ENCODE results near the gene TTYH3.

Gene TTYH3

DNA sequence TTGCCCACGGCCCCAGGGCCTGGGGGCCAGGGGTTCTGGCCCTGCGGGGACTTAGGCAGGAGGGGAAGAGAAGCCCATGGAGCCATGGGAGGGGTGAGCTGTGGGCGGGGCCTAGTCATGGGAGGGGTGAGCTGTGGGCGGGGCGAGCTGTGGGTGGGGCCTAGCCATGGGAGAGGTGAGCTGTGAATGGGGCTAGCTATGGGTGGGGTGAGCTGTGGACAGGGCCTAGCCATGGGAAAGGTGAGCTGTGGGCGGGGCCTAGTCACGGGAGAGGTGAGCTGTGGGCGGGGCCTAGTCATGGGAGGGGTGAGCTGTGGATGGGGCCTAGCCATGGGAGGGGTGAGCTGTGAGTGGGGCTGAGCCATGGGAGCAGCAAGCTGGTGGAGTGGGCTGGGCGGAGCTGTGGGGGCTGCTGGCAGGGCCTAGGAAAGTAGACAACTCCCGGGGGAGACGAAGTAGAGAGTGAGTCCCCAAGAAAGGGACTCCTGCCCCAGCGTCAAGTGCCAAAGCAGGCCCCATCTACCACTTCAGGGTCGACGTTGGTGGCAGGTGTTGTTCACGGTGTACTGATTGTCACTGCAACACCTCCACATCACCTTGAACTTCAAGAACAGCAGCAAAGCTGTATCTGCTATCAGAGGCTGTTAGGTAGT lies 19.2 kb upstream of the TTYH3 start:
- H3K4me3 ChIP-seq (ENCODE audit: low read depth, low read length) = no peak overlapping the region
- TF ChIP-seq CTCF (IDR thresholded peaks at IDR 0.05; ENCODE audit: borderline replicate concordance, insufficient read depth, low read depth, low read length) = no peak

GRCh38 chr7:2613098-2613930 lies 18.5 kb upstream of the TTYH3 start:
- H3K4me3 ChIP-seq (ENCODE audit: low read depth, low read length) = no peak overlapping the region
- TF ChIP-seq CTCF (IDR thresholded peaks at IDR 0.05; ENCODE audit: borderline replicate concordance, insufficient read depth, low read depth, low read length) = no peak

DNA sequence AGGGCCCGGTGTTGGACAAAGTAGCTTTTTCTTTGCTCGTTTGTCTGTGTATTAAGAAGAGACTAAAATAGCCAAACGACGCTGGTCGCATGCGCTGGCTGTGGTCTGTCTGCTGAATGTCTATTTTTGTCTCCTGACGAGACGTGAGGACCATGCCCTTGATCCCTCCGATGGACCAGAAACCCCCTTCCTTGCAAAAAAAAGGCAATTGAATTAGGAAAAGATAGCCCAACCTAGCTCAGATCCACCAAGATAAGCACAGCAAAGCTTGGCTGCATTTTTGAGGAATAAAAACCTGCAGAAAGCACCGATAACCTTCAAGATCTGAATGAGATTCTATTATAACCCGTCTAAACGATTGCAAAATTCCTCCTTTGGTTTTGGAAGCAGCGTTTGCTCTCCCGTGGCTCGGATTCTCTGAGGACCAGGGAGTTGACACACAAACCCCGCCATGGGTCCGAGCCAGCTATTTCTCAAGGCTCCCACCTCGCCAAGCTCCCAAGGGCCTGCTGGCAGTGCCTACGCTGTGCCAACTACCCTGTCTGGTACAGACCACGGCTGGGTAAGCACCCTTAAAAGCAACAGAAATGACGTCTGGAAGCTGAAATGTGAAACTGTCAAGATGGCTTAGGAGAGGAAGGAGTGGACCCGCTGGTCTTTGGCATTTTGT lies 17.7 kb upstream of the TTYH3 start:
- H3K4me3 ChIP-seq (ENCODE audit: low read depth, low read length) = no peak overlapping the region

GRCh38 chr7:2614631-2615330 lies 17.0 kb upstream of the TTYH3 start:
- H3K4me3 ChIP-seq (ENCODE audit: low read depth, low read length) = no peak overlapping the region

More for the DNA sequence above, 17.7 kb upstream of the TTYH3 start:
- TF ChIP-seq CTCF (IDR thresholded peaks at IDR 0.05; ENCODE audit: borderline replicate concordance, insufficient read depth, low read depth, low read length) = no peak

DNA sequence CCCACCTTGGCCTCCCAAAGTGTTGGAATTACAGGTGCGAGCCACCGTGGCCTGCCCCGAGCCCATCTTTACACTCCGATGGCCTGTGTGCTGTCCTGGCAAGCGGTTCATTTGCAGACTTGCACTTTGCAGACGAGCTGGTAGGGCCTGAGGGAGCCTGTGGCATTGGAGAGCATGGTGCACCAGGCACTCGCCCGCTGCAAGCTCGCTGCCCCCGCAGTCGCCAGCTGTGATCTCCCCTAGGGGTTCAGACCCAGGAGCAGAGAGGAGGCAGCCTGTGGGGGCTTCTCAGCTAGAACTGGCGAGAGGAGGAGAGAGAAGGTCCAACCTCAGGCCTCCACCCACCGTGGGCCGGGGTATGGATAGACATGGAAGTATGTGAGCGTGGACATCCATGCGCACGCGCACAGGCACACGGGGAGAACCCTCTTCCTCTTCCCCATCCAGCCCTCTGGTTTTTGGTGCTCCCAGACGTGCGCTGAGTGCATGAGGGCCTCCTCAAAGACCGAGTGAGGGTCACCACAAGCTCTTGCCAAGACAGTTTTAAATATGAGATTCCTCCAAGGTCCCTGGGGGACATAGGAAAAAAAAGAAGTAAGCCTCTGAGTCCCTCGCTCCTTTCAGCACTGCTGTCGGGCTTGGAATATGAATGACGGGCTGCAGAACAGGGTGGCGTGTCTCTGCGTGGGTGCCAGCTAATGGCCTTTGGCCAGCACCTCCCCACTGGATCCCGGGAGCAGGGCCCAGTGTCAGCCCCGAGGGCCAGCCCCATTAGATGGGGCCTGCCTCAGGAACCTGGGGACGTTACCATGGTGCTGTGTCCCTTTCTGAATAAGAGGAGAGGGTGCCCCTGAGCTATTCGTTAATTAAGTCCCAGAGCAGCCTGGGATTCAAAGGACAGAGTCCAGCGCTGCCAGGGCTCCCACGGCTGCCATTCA lies 15.1 kb upstream of the TTYH3 start:
- no peak for TF ChIP-seq CTCF (IDR thresholded peaks at IDR 0.05; ENCODE audit: borderline replicate concordance, insufficient read depth, low read depth, low read length)
- no peak overlapping the region for H3K4me3 ChIP-seq (ENCODE audit: low read depth, low read length)

More at GRCh38 chr7:2614631-2615330, 17.0 kb upstream of the TTYH3 start:
- TF ChIP-seq CTCF (IDR thresholded peaks at IDR 0.05; ENCODE audit: borderline replicate concordance, insufficient read depth, low read depth, low read length) = no peak

DNA sequence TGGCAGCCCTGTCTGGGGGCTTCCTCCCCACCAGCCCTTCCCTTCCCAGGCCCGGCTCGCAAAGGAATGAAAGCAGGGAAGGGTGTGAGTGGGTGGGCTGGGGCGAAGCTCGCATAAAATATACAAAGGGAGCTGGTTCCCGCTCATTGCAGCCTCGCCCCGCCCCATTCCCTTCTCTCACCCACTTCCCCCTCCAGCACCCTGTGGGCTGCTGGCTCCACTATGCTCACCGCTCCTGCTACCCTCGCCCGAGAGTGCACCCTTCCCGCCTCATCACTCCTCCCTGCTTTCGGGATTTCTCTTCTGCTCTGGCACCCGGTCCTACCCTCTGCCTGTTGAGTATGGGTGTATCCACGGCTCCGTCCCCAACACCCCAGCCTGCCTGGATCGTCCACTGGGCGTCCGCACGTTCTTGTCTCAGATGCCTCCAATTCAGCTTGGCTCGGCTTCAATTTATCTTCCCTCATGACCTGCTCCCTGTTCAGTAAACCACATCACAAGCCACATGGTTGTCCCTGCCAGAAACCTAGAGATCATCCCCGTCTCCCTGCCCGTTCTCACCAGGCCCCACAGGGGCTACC lies 14.4 kb upstream of the TTYH3 start:
- TF ChIP-seq CTCF (IDR thresholded peaks at IDR 0.05; ENCODE audit: borderline replicate concordance, insufficient read depth, low read depth, low read length) = no peak
- H3K4me3 ChIP-seq (ENCODE audit: low read depth, low read length) = no peak overlapping the region
